Neural progenitor cell (in vitro differentiated cells): ENCODE results near the gene SPACA7. TPM values are rescaled to one million over a fixed set of nuclear protein-coding genes. Genes with fewer than 3 reads are reported as not detected.
A peak's percentile ranks its signal among the peaks of the same experiment; 100 is the strongest.

Experiments
- DNase-seq: peaks from one replicate; pipeline ENCODE4 v3.0.0-alpha.2; 2016; ENCODE audit warnings: low spot score
- H2AFZ ChIP-seq: fragments of 200-600 bp; sonication (generic); replicated peaks from 2 replicates; pipeline ENCODE4 v1.6.1; 2016; ENCODE audit warnings: antibody characterized with exemption
- H3F3A ChIP-seq: fragments of 200-600 bp; sonication (generic); 2 replicates; pipeline ENCODE4 v1.6.1; 2016; ENCODE audit warnings: antibody characterized with exemption, low read depth
- H3K27ac ChIP-seq: fragments of 200-600 bp; sonication (generic); 2 replicates; pipeline ENCODE4 v1.5.1; 2016; ENCODE audit warnings: mild to moderate bottlenecking
- H3K27me3 ChIP-seq: fragments of 200-600 bp; sonication (generic); 2 replicates; pipeline ENCODE4 v1.6.1; 2016; ENCODE audit warnings: mild to moderate bottlenecking, moderate library complexity
- H3K36me3 ChIP-seq: fragments of 200-600 bp; sonication (generic); 2 replicates; pipeline ENCODE4 v1.5.1; 2016
- H3K4me1 ChIP-seq: fragments of 200-600 bp; sonication (generic); 2 replicates; pipeline ENCODE4 v1.6.1; 2016; ENCODE audit warnings: mixed run types
- H3K4me2 ChIP-seq: fragments of 200-600 bp; sonication (generic); 2 replicates; pipeline ENCODE4 v1.6.1; 2016
- H3K4me3 ChIP-seq: fragments of 200-600 bp; sonication (generic); 2 replicates; pipeline ENCODE4 v1.5.1; 2016
- H3K79me2 ChIP-seq: fragments of 200-600 bp; sonication (generic); 2 replicates; pipeline ENCODE4 v1.6.1; 2016; ENCODE audit warnings: low read depth
- H3K9ac ChIP-seq: fragments of 200-600 bp; sonication (generic); 2 replicates; pipeline ENCODE4 v1.6.1; 2016
- H3K9me3 ChIP-seq: fragments of 200-600 bp; sonication (generic); 2 replicates; pipeline ENCODE4 v1.5.1; 2016; ENCODE audit warnings: low read depth
- H4K20me1 ChIP-seq: fragments of 200-600 bp; sonication (generic); 2 replicates; pipeline ENCODE4 v1.6.1; 2016; ENCODE audit warnings: low read depth
- H3K27ac Mint-ChIP-seq: 3 replicates; pipeline ENCODE4 v1.8.0; 2021; ENCODE audit warnings: mixed read lengths
- H3K27me3 Mint-ChIP-seq: 2 replicates; pipeline ENCODE4 v1.8.0; 2022; ENCODE audit warnings: low read depth, mild to moderate bottlenecking, inconsistent platforms, moderate library complexity, mixed read lengths; ENCODE audit not compliant: insufficient read depth
- H3K36me3 Mint-ChIP-seq: 3 replicates; pipeline ENCODE4 v1.8.0; 2021; ENCODE audit warnings: mixed read lengths
- H3K4me1 Mint-ChIP-seq: 3 replicates; pipeline ENCODE4 v1.8.0; 2021; ENCODE audit warnings: mixed read lengths
- H3K4me3 Mint-ChIP-seq: 3 replicates; pipeline ENCODE4 v1.8.0; 2021; ENCODE audit warnings: mild to moderate bottlenecking, moderate library complexity, mixed read lengths
- H3K9me3 Mint-ChIP-seq: 3 replicates; pipeline ENCODE4 v1.8.0; 2020; ENCODE audit warnings: mixed read lengths
- EZH2 ChIP-seq: fragments of 200-600 bp; sonication (generic); IDR thresholded peaks from 2 replicates; pipeline ENCODE4 v1.6.1; 2017; ENCODE audit warnings: antibody characterized with exemption, mild to moderate bottlenecking, moderate library complexity
- EZH2phosphoT487 ChIP-seq: fragments of 200-600 bp; sonication (generic); IDR thresholded peaks from 2 replicates; pipeline ENCODE4 v1.6.1; 2017; ENCODE audit warnings: antibody characterized with exemption
- total RNA-seq: library from RNA; depleted of rRNA; stranded (reverse); fragments of >200 nt; gene quantifications from 2 replicates; pipeline ENCODE4 v1.2.3, GENCODE V29; 2015; ENCODE audit warnings: low replicate concordance
- TF ChIP-seq, protein P1 (sequence below): fragments of 200-600 bp; sonication (generic); IDR thresholded peaks from 2 replicates; pipeline ENCODE4 v1.5.1; 2017; ENCODE audit warnings: antibody characterized with exemption, mild to moderate bottlenecking

The SPACA7 gene
- total RNA-seq, 1 donor from 2014 or later, result not detected

DNA sequence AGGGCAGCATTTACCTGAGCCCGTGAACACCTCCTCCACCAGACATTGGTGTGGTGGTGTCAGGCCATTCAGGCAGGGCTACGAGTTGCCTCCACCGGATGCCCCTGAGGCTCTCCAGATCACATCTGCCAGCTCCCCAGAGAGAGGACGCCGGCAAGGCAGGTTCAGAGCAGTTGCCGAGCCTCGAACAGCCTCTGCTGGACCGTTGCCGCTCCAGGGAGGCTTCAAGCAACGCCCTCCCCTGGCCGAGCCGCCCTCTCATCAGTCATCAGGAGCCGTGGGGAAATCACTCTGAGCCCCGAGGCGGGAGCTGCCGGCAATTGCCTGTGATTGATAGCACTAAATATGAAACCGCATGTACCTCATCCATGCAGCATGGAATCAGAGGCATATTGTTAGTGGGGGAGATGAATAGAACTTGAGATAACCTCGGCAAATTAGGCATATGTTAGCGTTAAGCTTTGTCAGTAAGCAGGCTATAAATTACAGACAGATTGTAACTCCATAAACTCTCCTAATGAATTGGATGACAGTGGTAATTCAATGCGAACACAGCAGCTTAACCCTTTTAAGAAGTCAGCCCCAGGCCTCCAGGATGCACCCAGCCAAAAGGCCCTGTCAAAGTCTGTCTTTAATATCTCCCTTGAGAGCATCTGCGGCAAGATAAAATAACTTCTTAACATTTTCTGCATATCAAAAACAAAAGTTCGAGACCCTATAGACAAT lies 29.8 kb upstream of the SPACA7 start:
- H3K4me1 Mint-ChIP-seq, result peaks cover 69% of the 10 kb centered on the region
- peaks cover 26% of the 10 kb centered on the region for H3K27me3 Mint-ChIP-seq
- no peaks in the 10 kb centered on the region for H3K9me3 ChIP-seq
- H3K27ac Mint-ChIP-seq, result no peak overlapping the region
- no peak overlapping the region for H3K9ac ChIP-seq
- no peak overlapping the region for H2AFZ ChIP-seq
- no peaks in the 10 kb centered on the region for H3K79me2 ChIP-seq
- TF ChIP-seq, protein P1, sequence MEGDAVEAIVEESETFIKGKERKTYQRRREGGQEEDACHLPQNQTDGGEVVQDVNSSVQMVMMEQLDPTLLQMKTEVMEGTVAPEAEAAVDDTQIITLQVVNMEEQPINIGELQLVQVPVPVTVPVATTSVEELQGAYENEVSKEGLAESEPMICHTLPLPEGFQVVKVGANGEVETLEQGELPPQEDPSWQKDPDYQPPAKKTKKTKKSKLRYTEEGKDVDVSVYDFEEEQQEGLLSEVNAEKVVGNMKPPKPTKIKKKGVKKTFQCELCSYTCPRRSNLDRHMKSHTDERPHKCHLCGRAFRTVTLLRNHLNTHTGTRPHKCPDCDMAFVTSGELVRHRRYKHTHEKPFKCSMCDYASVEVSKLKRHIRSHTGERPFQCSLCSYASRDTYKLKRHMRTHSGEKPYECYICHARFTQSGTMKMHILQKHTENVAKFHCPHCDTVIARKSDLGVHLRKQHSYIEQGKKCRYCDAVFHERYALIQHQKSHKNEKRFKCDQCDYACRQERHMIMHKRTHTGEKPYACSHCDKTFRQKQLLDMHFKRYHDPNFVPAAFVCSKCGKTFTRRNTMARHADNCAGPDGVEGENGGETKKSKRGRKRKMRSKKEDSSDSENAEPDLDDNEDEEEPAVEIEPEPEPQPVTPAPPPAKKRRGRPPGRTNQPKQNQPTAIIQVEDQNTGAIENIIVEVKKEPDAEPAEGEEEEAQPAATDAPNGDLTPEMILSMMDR, result peak; percentile 15
- TF ChIP-seq EZH2 (no peak), EZH2phosphoT487 (peak; percentile 27)
- peak; percentile 68 for DNase-seq
- H3K27me3 ChIP-seq, result no peaks in the 10 kb centered on the region
- H3K36me3 Mint-ChIP-seq, result no peaks in the 10 kb centered on the region
- H3K4me2 ChIP-seq, result peak overlapping the region; percentile 58
- peaks cover 32% of the 10 kb centered on the region for H3F3A ChIP-seq
- H3K36me3 ChIP-seq, result no peaks in the 10 kb centered on the region
- peak overlapping the region; percentile 43 for H3K4me3 Mint-ChIP-seq
- H3K4me3 ChIP-seq, result peak overlapping the region; percentile 4
- H3K9me3 Mint-ChIP-seq, result peaks cover 12% of the 10 kb centered on the region
- no peaks in the 10 kb centered on the region for H4K20me1 ChIP-seq
- H3K27ac ChIP-seq, result no peak overlapping the region
- peaks cover 59% of the 10 kb centered on the region for H3K4me1 ChIP-seq

DNA sequence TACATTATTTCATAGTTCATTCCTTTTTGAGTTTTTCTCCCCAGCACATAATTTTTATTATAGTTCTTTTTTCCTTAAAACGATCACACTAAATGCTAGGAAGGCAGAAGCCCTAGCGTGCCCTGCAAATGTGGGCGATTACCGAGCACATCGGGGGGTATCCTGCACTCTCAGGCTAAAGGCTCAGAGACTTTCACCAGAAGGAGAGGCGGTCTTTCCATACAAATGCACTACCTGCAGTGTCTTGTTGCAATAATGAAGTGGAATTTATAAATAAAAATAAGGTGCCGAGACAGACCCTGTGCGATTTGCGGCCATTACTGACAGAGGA lies 29.3 kb upstream of the SPACA7 start:
- peaks cover 74% of the 10 kb centered on the region for H3K4me1 Mint-ChIP-seq
- Histone ChIP-seq H3K4me2 (peak overlapping the region; percentile 58), H3K4me3 (peak overlapping the region; percentile 4), H3F3A (peaks cover 34% of the 10 kb centered on the region), H3K4me1 (peaks cover 65% of the 10 kb centered on the region), H4K20me1 (no peaks in the 10 kb centered on the region), H3K9ac (no peak overlapping the region), H3K79me2 (no peaks in the 10 kb centered on the region), H3K36me3 (no peaks in the 10 kb centered on the region), H3K9me3 (no peaks in the 10 kb centered on the region), H2AFZ (no peak overlapping the region), H3K27ac (no peak overlapping the region), H3K27me3 (no peaks in the 10 kb centered on the region)
- no peak overlapping the region for H3K27ac Mint-ChIP-seq
- TF ChIP-seq EZH2 (no peak), EZH2phosphoT487 (no peak)
- TF ChIP-seq, protein P1, result no peak
- peak; percentile 76 for DNase-seq
- peak overlapping the region; percentile 43 for H3K4me3 Mint-ChIP-seq
- no peaks in the 10 kb centered on the region for H3K36me3 Mint-ChIP-seq
- H3K27me3 Mint-ChIP-seq, result peaks cover 26% of the 10 kb centered on the region
- peaks cover 12% of the 10 kb centered on the region for H3K9me3 Mint-ChIP-seq

DNA sequence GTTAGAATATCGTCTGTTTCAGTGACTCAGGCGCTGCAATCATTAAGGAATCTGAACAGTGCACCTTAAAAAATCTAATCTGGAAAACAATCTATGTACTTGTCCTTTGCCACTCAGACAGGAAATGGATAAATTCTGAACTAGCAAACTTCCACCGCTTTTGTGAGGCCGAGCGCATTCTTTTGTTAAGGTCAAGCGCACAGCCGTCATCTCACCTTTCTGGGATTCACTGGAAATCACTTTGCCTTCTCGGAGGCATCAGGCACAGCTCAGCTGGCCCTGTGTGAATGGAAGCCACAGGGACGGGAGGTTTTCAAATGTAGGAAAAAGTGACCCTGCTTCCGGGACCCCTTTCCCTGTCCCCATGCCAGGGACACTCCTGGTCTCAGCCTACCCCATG lies 28.2 kb upstream of the SPACA7 start:
- Histone ChIP-seq H4K20me1 (no peaks in the 10 kb centered on the region), H3F3A (peaks cover 41% of the 10 kb centered on the region), H3K4me1 (peaks cover 76% of the 10 kb centered on the region), H3K36me3 (no peaks in the 10 kb centered on the region), H3K4me3 (no peak overlapping the region), H3K4me2 (no peak overlapping the region), H2AFZ (no peak overlapping the region), H3K27ac (no peak overlapping the region), H3K79me2 (no peaks in the 10 kb centered on the region), H3K27me3 (no peaks in the 10 kb centered on the region), H3K9me3 (no peaks in the 10 kb centered on the region), H3K9ac (no peak overlapping the region)
- peaks cover 26% of the 10 kb centered on the region for H3K27me3 Mint-ChIP-seq
- H3K36me3 Mint-ChIP-seq, result no peaks in the 10 kb centered on the region
- H3K4me1 Mint-ChIP-seq, result peaks cover 81% of the 10 kb centered on the region
- no peak for TF ChIP-seq EZH2phosphoT487
- H3K9me3 Mint-ChIP-seq, result peaks cover 12% of the 10 kb centered on the region
- no peak for DNase-seq
- no peak overlapping the region for H3K4me3 Mint-ChIP-seq
- no peak overlapping the region for H3K27ac Mint-ChIP-seq

DNA sequence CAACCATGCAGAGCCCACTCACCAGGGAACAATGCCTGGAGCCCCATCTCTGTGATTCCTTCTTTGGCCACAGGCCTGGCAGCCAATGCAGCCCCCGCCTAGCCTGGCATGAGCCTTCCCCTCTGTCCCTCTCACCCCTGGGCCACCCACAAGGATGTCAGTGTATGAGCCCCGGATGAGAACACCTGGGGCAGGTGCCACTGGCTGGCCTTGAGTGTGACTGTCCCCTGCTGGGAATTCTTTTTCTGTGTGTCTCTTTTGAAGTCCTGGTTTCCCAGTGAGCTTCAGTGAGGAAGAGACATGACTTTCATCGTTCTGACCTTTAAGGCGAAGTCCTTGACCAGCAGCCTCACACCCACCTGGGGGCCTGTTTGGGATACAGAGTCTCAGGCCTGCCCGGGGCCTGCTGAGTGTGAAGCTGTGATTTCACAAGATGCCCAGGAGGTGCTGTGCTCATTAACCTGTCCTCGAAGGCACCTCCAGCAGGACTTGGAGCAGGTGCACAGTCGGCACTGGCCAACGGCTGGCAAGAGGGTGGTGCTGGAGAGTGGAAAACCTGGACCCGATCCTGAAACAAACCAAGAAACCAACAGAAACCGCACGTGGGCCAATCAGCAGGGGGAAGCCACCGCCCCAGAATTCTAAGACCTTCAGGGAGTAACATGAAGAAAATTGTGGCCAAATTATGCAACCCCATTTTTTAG lies 27.4 kb upstream of the SPACA7 start:
- peaks cover 25% of the 10 kb centered on the region for H3K27me3 Mint-ChIP-seq
- no peak overlapping the region for H3K4me3 Mint-ChIP-seq
- H2AFZ ChIP-seq, result no peak overlapping the region
- no peaks in the 10 kb centered on the region for H3K36me3 ChIP-seq
- TF ChIP-seq EZH2phosphoT487, result no peak
- TF ChIP-seq EZH2, result no peak
- TF ChIP-seq, protein P1, result no peak
- no peaks in the 10 kb centered on the region for H3K9me3 ChIP-seq
- H3K4me1 ChIP-seq, result peaks cover 81% of the 10 kb centered on the region
- H3K4me3 ChIP-seq, result no peak overlapping the region
- no peak overlapping the region for H3K27ac ChIP-seq
- H3K36me3 Mint-ChIP-seq, result no peaks in the 10 kb centered on the region
- H3K27me3 ChIP-seq, result no peaks in the 10 kb centered on the region
- no peaks in the 10 kb centered on the region for H4K20me1 ChIP-seq
- peaks cover 10% of the 10 kb centered on the region for H3K9me3 Mint-ChIP-seq
- peaks cover 88% of the 10 kb centered on the region for H3K4me1 Mint-ChIP-seq
- peak overlapping the region; percentile 65 for H3K27ac Mint-ChIP-seq
- H3K9ac ChIP-seq, result no peak overlapping the region
- DNase-seq, result no peak
- H3F3A ChIP-seq, result peaks cover 41% of the 10 kb centered on the region
- no peak overlapping the region for H3K4me2 ChIP-seq
- no peaks in the 10 kb centered on the region for H3K79me2 ChIP-seq
